Stomach (tissue), 4 donors: ENCODE measurements around the gene ZNF860.

Experiments used
- CTCF ChIP-seq, 7 experiments: fragments of 450-650 bp in 4 of 7; fragments of 200-600 bp in 3 of 7; sonication (generic) in 3 of 7; IDR thresholded peaks; one replicate each; pipeline ENCODE4 v1.5.1; 2016 to 2019; ENCODE audit warnings: antibody characterized with exemption in 7 of 7, control low read depth in 2 of 7, mild to moderate bottlenecking in 1 of 7
- EP300 ChIP-seq: sonication (generic); formaldehyde crosslinking; IDR thresholded peaks from one replicate; pipeline ENCODE4 v1.6.1; 2017; ENCODE audit warnings: antibody characterized with exemption
- POLR2A ChIP-seq, 4 donors: fragments of 450-650 bp; IDR thresholded peaks; one replicate each; pipeline ENCODE4 v1.6.1; 2016; ENCODE audit warnings: antibody characterized with exemption in 4 of 4, control low read depth in 2 of 4, mild to moderate bottlenecking in 1 of 4, moderate library complexity in 1 of 4
- POLR2AphosphoS5 ChIP-seq, 3 donors: sonication (generic); formaldehyde crosslinking; IDR thresholded peaks; one replicate each; pipeline ENCODE4 v1.6.1; 2016; ENCODE audit warnings: antibody characterized with exemption in 3 of 3

GRCh38 chr3:31997500-31997899, 15.9 kb downstream of the ZNF860 start:
- TF ChIP-seq CTCF (IDR thresholded peaks at IDR 0.05) (no peak), POLR2A (IDR thresholded peaks at IDR 0.05) (no peak), POLR2AphosphoS5 (IDR thresholded peaks at IDR 0.05) (no peak), EP300 (no peak)
